ENCODE measurements around the gene TMEM179B. TPM values are rescaled to one million over a fixed set of nuclear protein-coding genes. Genes with fewer than 3 reads are reported as not detected.

Gene TMEM179B
- total and polyA plus RNA-seq, 2 of the 13 experiments (the other 11 are each of a cell fraction or from before 2014, with no cell fraction given) = 24.8 to 25.7 TPM

DNA sequence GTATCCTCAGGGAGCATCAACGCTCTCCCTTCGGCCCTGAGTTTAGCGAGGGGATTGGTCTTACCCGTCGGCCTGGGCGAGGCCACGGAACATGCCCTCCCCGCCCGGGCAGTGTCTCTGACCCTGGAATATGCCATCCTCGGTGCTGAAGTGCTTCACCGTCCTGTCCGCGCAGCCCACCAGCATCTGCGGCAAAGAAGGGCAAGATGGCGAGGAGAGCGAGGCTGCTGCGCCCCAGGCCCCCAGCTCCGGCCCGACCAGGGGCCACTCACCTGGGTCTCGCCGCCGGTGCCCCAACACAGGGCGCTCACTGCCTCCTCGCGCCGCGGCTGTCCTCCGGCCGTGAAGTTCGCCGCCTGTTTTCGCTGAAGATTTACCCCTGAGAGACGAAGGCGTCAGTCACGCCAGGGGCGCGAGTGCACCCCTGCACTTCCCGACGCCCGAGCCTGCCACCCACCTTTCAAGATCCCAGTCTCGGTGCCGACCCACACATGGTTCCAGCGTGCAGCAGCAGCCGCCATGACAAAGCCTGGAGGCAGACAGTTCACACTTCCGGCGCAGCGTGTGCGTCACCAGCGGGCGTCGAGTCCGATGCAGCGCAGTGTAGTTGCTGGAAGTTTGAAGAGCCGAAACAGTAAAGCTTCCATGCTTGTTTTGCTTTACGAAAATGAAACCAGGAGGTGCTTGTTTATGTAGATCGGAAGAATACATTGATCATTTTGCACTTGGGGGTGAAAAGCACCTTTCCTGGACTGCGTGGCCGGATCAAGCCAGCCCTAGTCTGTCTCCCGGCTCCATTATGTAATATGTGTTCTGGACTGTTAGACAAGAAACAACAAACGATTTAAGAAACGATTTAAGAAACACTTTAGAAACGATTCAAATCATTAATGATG, 52.1 kb downstream of the TMEM179B start, which contains the start of gene WDR74 (continued):
- TF ChIP-seq, protein P1, sequence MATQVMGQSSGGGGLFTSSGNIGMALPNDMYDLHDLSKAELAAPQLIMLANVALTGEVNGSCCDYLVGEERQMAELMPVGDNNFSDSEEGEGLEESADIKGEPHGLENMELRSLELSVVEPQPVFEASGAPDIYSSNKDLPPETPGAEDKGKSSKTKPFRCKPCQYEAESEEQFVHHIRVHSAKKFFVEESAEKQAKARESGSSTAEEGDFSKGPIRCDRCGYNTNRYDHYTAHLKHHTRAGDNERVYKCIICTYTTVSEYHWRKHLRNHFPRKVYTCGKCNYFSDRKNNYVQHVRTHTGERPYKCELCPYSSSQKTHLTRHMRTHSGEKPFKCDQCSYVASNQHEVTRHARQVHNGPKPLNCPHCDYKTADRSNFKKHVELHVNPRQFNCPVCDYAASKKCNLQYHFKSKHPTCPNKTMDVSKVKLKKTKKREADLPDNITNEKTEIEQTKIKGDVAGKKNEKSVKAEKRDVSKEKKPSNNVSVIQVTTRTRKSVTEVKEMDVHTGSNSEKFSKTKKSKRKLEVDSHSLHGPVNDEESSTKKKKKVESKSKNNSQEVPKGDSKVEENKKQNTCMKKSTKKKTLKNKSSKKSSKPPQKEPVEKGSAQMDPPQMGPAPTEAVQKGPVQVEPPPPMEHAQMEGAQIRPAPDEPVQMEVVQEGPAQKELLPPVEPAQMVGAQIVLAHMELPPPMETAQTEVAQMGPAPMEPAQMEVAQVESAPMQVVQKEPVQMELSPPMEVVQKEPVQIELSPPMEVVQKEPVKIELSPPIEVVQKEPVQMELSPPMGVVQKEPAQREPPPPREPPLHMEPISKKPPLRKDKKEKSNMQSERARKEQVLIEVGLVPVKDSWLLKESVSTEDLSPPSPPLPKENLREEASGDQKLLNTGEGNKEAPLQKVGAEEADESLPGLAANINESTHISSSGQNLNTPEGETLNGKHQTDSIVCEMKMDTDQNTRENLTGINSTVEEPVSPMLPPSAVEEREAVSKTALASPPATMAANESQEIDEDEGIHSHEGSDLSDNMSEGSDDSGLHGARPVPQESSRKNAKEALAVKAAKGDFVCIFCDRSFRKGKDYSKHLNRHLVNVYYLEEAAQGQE (IDR thresholded peaks at IDR 0.05; ENCODE audit: borderline replicate concordance in 1 of 2, low read depth in 1 of 2, low read length in 2 of 2) = peak in 1 of 2 experiments; percentile 48; a peak in 1 of 4 replicates
- TF ChIP-seq KAT2B (IDR thresholded peaks at IDR 0.05; ENCODE audit: borderline replicate concordance, low read depth, low read length) = no peak
- no peak for TF ChIP-seq ZNF790 (CRISPR knock-in tag; IDR thresholded peaks at IDR 0.05; ENCODE audit: borderline replicate concordance)
- peak; percentile 81; the same call in 1 of the 2 replicates for TF ChIP-seq HINFP (CRISPR knock-in tag; IDR thresholded peaks at IDR 0.05; ENCODE audit: low read depth)
- TF ChIP-seq HDAC6 (IDR thresholded peaks at IDR 0.05; ENCODE audit: low read depth, low read length) = no peak
- TF ChIP-seq ZNF674 (CRISPR knock-in tag; IDR thresholded peaks at IDR 0.05; ENCODE audit: low read depth) = peak; percentile 69; the same call in 1 of the 2 replicates
- TF ChIP-seq CREM (IDR thresholded peaks at IDR 0.05) = peak; percentile 99
- peak; percentile 94 for TF ChIP-seq CREM (CRISPR knock-in tag; IDR thresholded peaks at IDR 0.05)
- TF ChIP-seq ATF6 (CRISPR knock-in tag; conservative IDR thresholded peaks at IDR 0.05) = peak; percentile 88
- TF ChIP-seq ZFP36L1 (CRISPR knock-in tag; IDR thresholded peaks at IDR 0.05) = peak; percentile 58; the same call in 1 of the 2 replicates
- peak; percentile 59; the same call in 1 of the 2 replicates for TF ChIP-seq ZNF317 (CRISPR knock-in tag; IDR thresholded peaks at IDR 0.05)
- TF ChIP-seq TEAD2 (CRISPR knock-in tag; IDR thresholded peaks at IDR 0.05) = no peak
- peak; percentile 77 for TF ChIP-seq ZFY (CRISPR knock-in tag; IDR thresholded peaks at IDR 0.05)
- TF ChIP-seq PTBP1 (IDR thresholded peaks at IDR 0.05; ENCODE audit: low read depth, low read length, poor library complexity, severe bottlenecking) = no peak
- peak; percentile 79; the same call in 1 of the 2 replicates for TF ChIP-seq EEA1 (CRISPR knock-in tag; IDR thresholded peaks at IDR 0.05; ENCODE audit: borderline replicate concordance)
- no peak for TF ChIP-seq FUBP1 (CRISPR knock-in tag; IDR thresholded peaks at IDR 0.05; ENCODE audit: borderline replicate concordance)
- no peak for TF ChIP-seq ISX (CRISPR knock-in tag; conservative IDR thresholded peaks at IDR 0.05)
- TF ChIP-seq, protein P2, sequence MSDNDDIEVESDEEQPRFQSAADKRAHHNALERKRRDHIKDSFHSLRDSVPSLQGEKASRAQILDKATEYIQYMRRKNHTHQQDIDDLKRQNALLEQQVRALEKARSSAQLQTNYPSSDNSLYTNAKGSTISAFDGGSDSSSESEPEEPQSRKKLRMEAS (IDR thresholded peaks at IDR 0.05) = peak; percentile 99
